Measurements from ENCODE around the gene USP32. TPM values are rescaled to one million over a fixed set of nuclear protein-coding genes. Genes with fewer than 3 reads are reported as not detected.

Gene USP32
- polyA plus RNA-seq, 3 donors: 10.1 to 26.6 (median 16.6) TPM

- no peaks in the 10 kb centered on the region for H3K9me3 ChIP-seq (replicated peaks in 1 of 2; ENCODE audit: control insufficient read depth in 1 of 2, insufficient read depth in 1 of 2, low read length in 2 of 2)
- no peaks in the 10 kb centered on the region for H3K4me1 ChIP-seq (ENCODE audit: control insufficient read depth in 1 of 2, insufficient read depth in 2 of 2, low read length in 2 of 2)
- TF ChIP-seq CTCF (IDR thresholded peaks at IDR 0.05): no peak
- intact Hi-C loops (cut with micrococcal nuclease): no loop called here
- no peak overlapping the region for H3K4me3 ChIP-seq (replicated peaks in 1 of 3; ENCODE audit: low read depth in 2 of 3, low read length in 3 of 3)
- H2AFZ ChIP-seq (ENCODE audit: insufficient read depth, low read depth, low read length, poor library complexity, severe bottlenecking): no peak overlapping the region
- H3K9me3 Mint-ChIP-seq: no peaks in the 10 kb centered on the region
- peaks cover 51 to 59% of the 10 kb centered on the region in 2 donors for H3K36me3 Mint-ChIP-seq
- peaks cover 55 to 78% of the 10 kb centered on the region in 2 donors for H3K36me3 ChIP-seq (replicated peaks in 1 of 2; ENCODE audit: control insufficient read depth in 1 of 2, insufficient read depth in 2 of 2, low read length in 2 of 2)
- H3K27ac Mint-ChIP-seq: no peak overlapping the region
- no peak overlapping the region for H3K4me3 Mint-ChIP-seq
- H3K27ac ChIP-seq (ENCODE audit: low read depth in 1 of 2, low read length in 2 of 2): no peak overlapping the region
- no peak for DNase-seq
- H3K4me1 Mint-ChIP-seq: no peaks in the 10 kb centered on the region
- H3K79me2 ChIP-seq (ENCODE audit: insufficient read depth, low read length): no peaks in the 10 kb centered on the region
- H3K4me2 ChIP-seq (replicated peaks; ENCODE audit: extremely low read depth, low read length, poor library complexity, severe bottlenecking): no peak overlapping the region
- no peak overlapping the region for H3K9ac ChIP-seq (ENCODE audit: insufficient read depth, low read length, poor library complexity, severe bottlenecking)
- H3K27me3 Mint-ChIP-seq (ENCODE audit: low read depth in 3 of 3): no peaks in the 10 kb centered on the region
- no peaks in the 10 kb centered on the region for H3K27me3 ChIP-seq (ENCODE audit: control insufficient read depth in 2 of 2, insufficient read depth in 2 of 2, low read length in 2 of 2)
- no peaks in the 10 kb centered on the region for H4K20me1 ChIP-seq (ENCODE audit: insufficient read depth, low read length)
Observed at GRCh38 chr17:60249290-60249826, 142.6 kb downstream of the USP32 start.

- peaks cover 0 to 2% (median 0%) of the 10 kb centered on the region in 3 donors for H3K27me3 Mint-ChIP-seq (ENCODE audit: low read depth in 3 of 3)
- intact Hi-C loops (cut with micrococcal nuclease): no loop called here
- WGBS (ENCODE audit: insufficient coverage): 100% methylated on average over 1 of the region's 5 CpGs
- no peaks in the 10 kb centered on the region for H3K9me3 Mint-ChIP-seq
- Histone ChIP-seq H3K27ac (ENCODE audit: low read depth in 1 of 2, low read length in 2 of 2) (no peak overlapping the region), H3K4me3 (replicated peaks in 1 of 3; ENCODE audit: low read depth in 2 of 3, low read length in 3 of 3) (no peak overlapping the region), H3K4me2 (replicated peaks; ENCODE audit: extremely low read depth, low read length, poor library complexity, severe bottlenecking) (no peak overlapping the region), H3K79me2 (ENCODE audit: insufficient read depth, low read length) (no peaks in the 10 kb centered on the region), H3K4me1 (ENCODE audit: control insufficient read depth in 1 of 2, insufficient read depth in 2 of 2, low read length in 2 of 2) (no peaks in the 10 kb centered on the region), H3K36me3 (replicated peaks in 1 of 2; ENCODE audit: control insufficient read depth in 1 of 2, insufficient read depth in 2 of 2, low read length in 2 of 2) (peaks cover 49 to 72% of the 10 kb centered on the region in 2 donors), H2AFZ (ENCODE audit: insufficient read depth, low read depth, low read length, poor library complexity, severe bottlenecking) (no peak overlapping the region), H4K20me1 (ENCODE audit: insufficient read depth, low read length) (no peaks in the 10 kb centered on the region), H3K9ac (ENCODE audit: insufficient read depth, low read length, poor library complexity, severe bottlenecking) (no peak overlapping the region), H3K27me3 (ENCODE audit: control insufficient read depth in 2 of 2, insufficient read depth in 2 of 2, low read length in 2 of 2) (no peaks in the 10 kb centered on the region), H3K9me3 (replicated peaks in 1 of 2; ENCODE audit: control insufficient read depth in 1 of 2, insufficient read depth in 1 of 2, low read length in 2 of 2) (no peaks in the 10 kb centered on the region)
- no peak overlapping the region for H3K4me3 Mint-ChIP-seq
- no peak for TF ChIP-seq CTCF (IDR thresholded peaks at IDR 0.05)
- no peaks in the 10 kb centered on the region for H3K4me1 Mint-ChIP-seq
- no peak for DNase-seq
- no peak overlapping the region for H3K27ac Mint-ChIP-seq
- H3K36me3 Mint-ChIP-seq: peaks cover 47 to 57% of the 10 kb centered on the region in 2 donors
Observed at GRCh38 chr17:60248618-60249289, 143.2 kb downstream of the USP32 start.

Data from CD14-positive monocyte (primary cell).